ENCODE results near the gene ASIC2.

Gene ASIC2

DNA sequence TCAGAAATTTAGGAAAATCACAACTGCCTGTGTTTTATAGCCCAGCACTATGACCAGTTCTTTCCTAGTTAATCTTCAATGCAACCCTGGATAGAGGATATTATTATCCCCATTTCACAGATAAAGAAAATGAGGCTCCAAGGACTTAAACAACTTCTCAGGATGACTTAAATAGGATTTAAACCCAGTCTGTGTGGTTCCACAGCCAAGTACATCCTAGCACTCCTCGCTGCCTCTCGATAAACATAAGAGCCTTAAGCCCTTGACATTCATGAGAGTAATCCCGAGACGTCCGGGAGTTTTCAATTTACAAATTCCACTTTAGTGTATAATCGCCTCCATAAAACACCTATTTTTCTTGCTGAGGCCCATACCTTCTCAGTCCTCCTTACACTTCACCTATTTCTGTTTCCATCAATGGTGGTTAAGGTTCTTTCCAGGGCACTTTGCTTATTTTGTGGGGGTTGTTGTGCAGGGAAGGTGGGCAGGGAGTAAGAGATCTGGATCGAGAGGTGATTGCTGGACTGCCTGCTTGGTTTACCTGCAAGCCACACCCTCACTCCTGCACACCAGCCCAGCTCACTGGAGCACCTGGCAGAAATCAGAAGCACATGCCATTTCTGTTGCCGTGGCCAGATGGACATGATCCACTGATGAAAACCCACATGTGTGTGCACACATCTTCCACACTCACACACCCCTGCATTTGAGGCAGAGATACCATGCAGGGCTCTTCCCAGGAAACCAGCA, 50.5 kb downstream of the ASIC2 start:
- DNase-seq, result no peak

DNA sequence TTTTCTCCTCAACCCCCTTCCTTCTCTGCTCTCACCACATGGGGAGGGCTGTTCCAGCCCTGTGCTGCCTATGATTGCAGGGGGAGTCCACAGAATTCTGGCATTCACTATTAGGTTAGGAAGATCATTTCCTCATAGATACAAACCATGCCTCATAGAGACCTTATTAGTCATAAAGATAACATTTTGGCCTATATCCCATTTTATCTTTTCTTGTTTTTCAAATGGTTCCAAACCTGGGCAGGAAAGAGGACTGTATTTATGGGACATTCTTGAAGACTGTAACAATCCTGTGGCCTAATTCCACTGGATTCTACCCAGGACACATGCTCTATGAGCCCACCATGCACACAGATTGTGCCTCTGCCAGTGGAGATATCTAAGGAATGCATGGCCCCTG, 51.7 kb downstream of the ASIC2 start:
- no peak for DNase-seq

DNA sequence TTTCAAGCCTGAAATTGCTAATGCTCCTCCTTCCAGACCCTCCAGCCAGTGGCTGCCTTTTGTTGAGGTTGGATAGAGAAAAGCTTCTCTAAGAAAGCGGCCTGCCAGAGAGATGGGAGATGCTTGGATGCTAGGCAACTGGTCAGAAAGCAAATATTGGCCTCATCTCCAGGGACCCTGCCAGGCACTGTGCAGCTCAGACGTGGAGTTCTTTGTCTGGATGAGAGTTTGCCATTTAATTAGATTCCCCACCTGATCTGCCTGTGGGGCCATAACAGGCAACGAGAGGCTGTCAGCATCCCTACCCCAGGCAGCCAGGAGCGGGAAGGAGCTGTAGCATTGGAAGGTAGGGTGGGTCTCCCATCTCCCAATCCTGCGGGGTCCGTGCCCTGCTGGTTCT, 52.7 kb downstream of the ASIC2 start:
- DNase-seq, result no peak

DNA sequence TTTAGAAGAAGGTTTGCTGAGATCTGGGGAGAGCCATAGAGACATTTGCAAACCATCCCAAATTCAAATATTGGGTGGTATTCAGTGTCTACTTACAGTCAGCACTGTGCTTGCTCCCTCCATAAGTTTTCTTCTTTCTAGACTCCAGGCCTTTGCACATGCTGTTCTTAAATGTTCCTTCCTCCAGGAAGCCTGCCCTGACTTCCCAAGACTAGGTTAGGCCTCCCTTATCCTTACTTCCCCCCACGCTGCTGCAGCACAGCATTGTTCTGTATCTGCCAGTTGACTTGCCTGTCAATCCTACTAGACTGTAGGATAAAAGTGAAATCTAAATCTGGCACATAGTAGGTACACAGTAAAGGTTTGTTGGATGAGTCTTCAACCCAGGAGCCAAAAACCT, 53.4 kb downstream of the ASIC2 start:
- no peak for DNase-seq

DNA sequence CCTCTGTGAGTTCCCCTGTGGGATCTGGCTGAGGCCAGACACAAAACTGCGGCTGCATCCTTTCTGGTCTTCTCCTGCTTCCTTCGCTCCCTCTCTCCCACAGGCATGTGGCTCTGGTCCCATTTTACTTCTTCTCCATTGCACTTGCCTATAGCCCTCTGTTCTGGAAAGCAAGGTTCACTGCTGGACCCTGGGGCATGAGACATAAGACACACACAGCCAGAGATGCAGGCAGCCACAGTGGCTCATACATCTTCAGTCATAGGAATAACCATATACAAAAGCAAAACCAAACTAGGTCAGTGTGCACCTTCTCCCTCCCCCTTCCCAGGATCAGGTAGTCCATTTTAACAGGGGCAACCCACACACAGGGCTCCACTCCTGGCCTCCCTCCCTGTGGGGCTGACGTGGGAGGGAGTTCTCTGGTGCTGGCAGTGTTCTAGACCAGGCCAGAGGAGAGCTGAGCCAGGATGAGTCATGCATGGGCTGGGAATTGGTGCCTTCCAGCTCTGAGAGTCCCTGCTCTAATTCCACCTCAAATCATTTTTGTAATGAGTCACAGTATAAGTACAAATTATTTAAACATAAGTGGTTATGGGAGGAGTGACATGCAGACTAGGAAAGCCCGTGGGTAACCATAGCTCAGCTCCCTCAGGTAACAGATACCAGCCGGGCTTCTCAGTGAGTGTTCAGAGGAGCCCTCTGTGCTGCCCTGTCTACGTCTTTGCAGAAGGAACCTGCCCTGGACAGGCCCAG, 58.0 kb downstream of the ASIC2 start:
- peak; percentile 20 for DNase-seq

DNA sequence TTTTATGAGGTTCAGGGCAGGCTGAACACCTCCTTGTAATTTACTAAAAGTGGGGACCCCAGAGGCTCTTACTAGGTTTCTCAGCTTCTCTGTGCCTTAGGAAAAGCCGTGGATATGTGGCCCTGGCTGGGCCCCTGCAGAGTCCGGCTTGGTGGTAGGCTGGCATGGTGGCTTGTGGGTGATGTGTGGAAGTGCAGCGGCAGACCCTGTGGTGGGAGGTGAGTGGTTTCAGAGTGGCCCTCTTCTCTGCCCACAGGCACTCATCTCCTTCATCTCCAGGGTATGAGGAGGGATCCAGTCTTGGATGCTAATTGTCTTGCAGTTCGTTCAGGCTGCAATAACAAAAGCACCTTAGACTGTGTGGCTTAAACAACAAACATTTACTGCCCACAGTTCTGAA, 58.9 kb downstream of the ASIC2 start:
- DNase-seq, result no peak

DNA sequence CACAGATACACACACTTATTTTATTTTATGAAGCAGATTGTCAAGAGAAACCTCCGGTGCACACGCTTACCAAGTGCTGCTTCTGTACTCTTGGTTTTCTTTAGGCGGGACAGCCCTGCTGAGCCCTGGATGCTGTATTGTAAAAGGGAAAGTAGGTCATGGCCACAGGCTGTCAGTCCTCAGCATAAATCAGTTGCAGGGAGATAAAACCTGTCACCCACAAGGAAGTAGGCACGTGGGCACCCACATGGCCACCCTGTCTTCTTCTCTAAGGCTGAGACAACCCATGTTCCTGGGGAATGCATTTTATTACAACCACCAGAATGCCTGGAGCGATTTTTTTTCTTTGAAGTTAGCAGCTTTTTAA, 59.3 kb downstream of the ASIC2 start:
- no peak for DNase-seq

DNA sequence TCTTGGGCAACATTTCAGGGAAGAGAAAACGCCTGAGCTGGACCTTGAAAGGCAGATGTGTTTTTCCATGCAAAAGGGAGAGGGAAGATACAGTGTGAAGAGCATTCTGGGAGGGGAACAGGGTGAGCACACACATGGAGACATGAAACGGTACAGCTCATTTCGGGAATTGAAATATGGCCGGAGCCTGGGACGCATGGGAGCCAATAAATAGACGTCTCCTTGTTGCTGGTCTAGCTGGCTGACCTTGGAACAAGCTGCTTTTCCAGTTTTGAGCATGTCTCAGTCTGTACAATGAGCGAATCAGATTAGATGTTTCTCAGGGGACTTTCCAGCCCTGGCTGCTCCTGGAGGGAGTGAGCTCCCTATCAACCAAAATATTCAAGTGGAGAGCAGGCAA, 63.6 kb downstream of the ASIC2 start:
- DNase-seq, result no peak

DNA sequence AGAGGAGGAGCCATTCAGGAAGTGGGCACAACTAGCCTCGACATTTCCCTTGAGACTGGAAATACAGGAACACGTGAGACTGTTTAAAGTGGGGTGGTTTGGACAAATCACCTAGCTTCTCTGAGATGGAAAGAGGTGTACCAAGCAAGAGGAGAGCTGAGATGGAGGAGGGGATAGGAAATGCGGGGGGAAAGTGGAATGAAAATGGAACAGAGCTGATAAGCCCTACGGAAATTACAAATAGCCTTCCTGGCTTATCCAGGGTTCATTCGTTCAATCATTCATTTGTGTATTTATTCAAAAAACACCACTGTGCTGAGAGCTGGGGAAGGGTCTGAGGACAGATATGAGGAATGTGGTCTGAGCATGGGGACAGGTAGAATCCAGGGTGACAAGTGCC, 64.1 kb downstream of the ASIC2 start:
- DNase-seq, result no peak

DNA sequence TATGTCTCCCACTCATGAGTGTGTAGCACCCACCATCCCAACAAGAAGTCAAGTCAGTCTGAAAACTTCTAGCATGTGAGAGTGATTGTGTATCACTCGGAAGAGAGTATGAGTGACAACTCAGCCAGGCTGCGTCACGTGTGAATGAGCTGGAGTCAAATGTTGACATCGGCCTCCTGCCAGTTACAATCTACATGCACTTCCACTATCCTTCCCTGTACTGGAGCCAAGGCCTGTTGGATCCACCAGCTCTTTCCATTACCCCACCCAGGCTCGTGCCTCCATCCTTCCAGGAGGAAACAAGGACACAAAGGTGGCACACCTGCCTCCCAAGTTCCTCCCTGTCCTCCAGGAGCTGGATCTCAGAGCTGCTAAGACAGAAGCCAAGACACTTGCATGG, 64.5 kb downstream of the ASIC2 start:
- peak; percentile 80 for DNase-seq

DNA sequence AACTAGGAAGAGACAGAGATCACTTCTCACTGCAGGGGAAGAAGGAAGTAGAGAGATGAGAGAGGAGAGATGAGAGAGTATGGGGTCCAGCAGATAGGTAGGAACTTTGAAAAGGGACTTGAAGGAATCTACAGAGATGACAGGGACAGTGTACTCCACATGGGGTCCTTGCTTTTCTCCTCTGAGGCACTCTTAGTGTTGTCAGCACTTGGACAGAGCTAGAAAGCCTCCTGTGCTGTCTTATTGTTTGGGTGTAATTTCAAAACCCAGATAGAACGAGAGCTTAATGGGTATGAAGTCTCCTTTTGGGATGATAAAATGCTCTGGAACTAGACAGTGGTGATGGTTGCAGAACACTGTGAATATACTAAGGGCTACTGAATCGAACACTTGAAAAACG, 65.2 kb downstream of the ASIC2 start:
- no peak for DNase-seq

DNA sequence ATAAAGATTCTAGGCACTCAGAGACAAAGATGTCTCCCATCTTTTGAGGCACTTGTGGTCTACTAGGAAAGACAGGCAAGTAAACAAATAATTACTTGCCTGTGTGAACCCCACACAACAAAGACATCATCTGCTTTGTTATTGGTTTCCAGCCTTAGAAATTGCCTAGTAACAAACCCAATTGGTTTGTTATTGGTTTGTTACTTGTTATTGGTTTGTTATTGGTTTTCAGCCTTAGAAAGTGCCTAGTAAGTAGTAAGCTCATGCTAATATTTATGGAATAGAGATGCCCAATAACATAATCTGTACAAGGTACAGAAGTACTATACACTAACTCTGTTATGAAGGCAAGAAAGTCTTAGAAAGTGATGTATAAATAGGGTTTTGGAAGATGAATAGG, 67.1 kb downstream of the ASIC2 start:
- DNase-seq, result no peak

DNA sequence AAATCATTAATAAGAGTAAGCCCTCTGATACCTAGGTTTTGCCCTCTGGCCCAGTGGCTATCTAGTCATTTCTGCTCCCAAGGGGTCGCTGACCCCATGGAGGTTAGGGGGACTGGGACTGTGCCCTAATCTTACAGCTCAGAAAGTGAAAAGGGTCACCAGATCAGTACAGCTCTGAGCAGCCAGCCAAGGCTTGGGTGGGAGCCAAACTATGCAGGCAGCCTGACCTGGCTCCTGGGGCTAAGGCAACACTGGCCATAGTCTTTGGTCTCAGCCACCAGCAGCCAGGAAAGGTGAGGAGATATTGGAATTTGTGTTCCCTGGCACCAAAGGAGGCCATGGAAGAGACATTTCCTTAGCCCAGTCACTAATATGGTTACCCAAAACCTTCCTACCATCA, 67.6 kb downstream of the ASIC2 start:
- no peak for DNase-seq

DNA sequence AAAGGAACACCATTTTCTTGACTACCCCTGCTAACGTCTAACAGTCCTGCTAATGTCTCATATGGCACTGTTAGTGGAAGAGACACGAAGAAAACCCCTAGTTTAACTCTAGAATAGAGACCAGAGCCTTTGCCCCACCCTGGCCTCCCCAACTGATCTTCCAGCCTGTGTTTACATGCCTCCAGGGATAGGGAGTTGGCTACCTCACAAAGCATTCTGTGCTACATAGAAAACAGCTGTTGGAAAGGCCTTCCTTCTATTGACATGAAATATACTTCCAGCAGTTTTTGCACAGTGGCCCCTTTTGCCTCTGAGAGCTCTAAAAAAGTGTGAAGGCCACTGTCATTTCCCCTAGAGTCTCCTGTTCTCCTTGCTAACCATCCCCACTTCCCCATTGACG, 73.1 kb downstream of the ASIC2 start:
- no peak for DNase-seq

DNA sequence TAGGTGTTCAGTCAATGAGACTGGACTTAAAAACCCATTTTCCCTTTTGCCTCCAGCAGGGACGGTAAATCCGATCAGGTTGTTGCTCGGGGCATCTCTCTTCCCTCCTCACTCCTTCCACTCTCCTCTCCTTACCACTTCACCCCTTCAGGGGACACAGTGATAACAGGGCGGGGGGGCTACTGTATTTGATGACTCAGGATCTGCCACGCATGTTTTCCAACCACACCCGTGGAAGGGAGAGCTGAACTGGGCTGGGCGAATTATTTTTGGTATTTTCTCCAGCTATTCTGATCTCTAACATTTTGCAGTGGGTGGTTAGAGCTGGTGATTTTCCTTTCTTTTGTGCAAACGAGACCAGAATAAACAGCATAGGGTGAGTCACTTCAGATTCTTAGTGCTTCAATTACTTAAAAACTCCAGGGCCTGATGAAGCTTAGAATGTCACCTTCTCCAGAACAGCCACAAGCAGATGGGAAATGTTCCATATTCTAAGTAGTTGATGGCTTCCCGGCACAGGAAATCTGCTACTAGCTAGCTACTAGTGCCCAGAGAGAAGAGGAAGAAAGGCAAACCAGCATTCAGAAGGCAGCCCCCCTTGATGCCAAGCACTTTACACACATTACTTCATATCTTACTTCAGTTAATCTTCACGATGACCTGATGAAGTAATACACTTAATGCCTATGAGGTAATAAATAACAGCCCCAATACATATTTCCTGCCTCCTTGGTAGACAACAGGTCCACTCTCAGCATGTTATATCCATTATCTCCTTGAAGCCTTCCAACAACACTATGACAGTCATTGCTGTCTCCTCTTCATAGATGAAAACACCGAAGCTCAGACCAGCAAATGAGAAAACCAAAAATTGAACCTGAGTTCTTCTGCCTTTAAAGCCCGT, 74.1 kb downstream of the ASIC2 start:
- no peak for DNase-seq

DNA sequence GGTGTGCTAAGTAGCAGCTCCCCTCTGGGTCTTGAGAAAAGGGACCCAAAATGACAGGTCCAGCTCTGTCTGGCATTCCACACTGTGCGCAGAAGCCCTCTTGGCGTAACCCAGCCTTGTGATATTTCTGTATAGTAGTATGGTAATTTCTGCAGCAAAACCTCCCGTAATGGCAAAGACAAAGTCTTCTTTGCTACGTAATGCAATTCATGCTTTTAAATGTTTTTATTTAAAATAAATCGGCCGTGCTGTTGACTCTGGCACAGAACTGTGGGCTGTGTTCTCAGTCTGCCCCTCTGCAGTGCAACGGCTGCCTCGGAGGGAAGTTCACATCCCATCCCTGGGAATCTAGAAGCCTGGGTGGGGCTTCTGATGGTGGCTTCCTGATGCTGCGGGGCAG, 75.2 kb downstream of the ASIC2 start:
- DNase-seq, result no peak

DNA sequence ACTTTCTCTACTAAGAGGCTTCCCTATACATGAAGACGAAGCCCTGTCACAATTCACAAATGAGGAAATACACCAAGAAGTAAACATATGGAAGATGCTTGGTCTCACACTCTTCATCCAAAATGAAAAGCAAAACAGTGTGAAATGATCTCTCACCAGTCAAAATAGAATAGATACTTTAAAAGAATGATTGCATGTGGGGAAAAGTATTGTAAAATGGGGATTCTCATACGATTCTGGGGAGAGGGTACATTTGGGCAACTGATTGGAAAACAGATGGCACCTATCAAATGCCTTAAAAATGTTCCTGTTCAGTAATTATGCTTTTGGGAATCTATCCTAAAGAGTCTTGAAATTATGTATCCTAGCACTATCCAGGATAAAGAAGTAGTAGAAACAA, 78.1 kb downstream of the ASIC2 start:
- no peak for DNase-seq

DNA sequence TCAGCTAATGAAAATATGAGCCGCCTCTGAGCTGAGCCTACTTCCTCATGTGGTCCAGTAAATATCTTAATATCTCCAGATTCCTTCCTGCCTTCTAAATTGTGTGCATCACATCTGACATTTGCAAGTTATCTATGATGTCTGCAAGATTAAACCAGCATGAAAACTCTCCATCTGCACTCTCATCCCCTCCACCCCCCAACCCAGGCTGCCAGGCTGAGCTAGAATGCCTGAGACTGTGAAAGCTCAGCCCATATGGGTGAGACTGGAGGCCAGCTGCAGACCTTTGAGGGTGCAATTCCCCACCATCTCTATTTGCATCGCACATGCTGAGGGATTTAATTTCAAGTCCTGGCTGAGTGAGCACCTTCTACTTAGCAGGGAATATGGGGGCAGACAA, 82.8 kb downstream of the ASIC2 start:
- DNase-seq, result no peak

DNA sequence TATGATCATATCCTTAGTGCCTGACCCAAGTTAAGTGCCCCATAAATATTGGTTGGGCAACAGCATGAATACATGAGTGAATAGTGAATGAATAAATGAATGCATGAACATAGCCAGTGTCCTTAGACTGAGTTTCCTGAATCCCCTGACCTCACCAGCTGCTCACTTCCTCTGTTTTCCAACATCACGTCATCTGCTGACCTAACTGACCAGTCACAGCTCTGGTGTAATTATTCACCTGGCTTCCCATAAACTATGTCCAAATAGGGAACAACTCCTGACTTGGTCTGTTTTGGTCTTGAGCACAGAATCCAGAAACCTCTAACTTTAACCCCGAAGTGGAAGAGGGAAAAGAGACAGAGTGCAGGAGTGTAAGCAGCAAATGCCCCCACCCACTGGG, 83.4 kb downstream of the ASIC2 start:
- no peak for DNase-seq

DNA sequence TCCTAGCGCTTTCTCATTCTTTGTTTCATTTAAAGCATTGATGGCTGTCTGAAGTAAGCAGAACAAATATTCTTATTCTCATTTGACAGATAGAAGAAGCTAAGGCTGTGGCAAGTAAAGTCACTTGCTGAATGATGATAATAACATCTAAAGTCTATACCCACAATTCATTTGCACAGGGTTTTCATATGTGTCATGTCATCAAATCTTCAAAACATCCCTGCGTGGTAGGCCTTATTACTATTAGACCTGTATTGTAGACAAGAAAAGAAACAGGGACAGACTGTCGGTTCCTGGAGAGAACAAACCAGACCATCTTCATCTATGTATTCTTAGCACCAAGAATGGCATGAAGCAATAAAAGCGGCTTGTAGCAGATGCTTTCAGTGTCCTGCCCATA, 85.9 kb downstream of the ASIC2 start:
- DNase-seq, result no peak

DNA sequence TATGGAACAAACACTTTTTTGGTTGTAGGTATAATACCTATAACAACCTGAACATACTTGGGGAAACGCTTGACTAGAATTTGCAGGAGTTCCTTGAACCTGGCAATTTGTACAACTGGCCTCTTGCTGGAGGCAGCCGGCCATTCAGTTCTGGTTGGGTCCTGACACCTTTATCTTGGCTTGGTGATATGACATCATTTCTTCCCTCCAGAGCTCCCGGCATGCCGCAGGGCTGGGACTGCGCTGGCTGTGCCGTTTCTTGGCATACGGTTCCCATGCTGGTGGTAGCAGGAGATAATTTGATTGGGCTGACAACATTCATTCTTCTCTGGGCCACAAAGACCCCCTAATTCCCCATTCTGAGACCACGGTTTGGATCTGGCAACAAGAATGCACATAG, 87.5 kb downstream of the ASIC2 start:
- DNase-seq, result no peak

DNA sequence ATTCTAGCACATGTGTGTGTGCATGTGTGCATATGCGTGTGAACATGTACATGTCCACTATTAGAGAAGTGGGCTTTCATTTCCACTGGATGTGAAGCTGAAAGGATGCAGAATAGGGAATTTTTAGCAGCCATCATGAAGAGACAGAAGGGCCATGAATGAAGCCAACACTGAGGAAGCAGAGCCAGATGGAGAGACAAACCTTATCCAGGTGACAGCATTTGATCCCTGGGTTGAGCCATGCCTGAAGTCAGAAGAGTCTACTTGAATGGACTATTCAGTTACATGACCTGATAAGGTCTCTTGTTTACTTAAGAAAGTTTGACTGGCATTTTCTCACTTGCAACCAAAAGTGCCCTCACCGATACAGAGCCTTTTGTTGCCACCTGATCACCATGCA, 88.4 kb downstream of the ASIC2 start:
- no peak for DNase-seq

DNA sequence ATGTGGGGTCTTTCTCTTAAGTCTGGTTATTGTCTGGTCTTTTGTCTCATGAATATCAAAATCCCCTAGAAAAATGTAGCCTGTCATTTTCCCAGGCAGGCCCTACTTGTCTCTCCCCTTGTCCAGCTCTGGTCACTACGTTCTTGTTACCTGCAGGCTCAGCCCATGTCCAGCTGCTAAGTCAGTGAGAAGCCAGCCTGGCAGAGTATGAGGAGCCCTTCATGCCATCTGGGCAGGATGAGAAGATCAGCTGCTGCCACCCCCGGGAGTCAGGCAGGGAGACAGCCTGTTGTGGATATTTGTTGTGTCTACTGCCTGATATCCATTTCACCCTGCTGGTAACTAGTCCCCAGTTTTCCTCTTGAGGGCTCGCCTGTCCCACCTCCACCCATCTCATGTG, 88.9 kb downstream of the ASIC2 start:
- no peak for DNase-seq

Data from NCI-H2029 (cell line).